HG03064 (cell line): Measurements from ENCODE around the gene NFYC.

ENCODE experiments used
- ATAC-seq: cut with Tn5 transposase; IDR thresholded peaks from one replicate; pipeline ENCODE4 v1.9.1; 2021; ENCODE audit warnings: low read depth; ENCODE audit not compliant: unreplicated experiment

The NFYC gene

GRCh38 chr1:40734882-40735628, 43.6 kb downstream of the NFYC start:
- no peak for ATAC-seq

DNA sequence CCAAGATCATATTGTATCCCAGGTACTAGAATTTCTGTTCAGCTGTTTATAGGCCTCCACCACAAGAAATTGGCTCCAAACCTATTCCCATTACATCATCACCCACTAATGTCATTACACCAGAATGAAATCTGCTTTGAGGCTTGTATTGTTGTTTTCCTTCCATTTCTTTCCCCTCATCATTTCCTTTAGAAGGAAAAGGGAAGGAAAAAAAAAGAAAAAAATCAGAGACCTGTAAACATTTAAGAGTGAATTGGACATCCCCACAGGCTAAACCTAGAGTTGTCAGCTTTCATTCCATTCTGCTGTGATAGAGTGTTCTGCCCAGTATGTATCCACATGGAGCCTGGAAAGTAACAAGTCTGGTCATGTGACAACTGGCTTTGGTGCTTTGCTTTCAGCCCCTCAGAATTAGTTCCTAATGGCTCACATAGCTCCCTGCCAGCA, 44.6 kb downstream of the NFYC start:
- no peak for ATAC-seq

DNA sequence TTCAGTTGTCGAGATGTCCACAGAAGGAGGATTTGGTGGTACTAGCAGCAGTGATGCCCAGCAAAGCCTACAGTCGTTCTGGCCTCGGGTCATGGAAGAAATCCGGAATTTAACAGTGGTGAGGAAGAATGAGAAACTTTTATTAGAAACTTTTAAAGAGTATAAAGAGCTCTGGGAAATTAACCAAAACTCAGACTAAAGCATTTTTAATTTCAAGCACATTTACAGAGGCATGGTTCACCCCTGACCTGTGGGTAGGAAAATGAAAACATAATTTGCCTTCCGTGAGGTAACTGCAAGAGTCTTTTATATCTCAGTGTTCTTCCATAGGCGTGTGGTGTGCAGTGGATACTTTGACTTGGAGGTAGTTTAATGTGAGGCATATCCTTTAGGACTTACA, 47.3 kb downstream of the NFYC start:
- no peak for ATAC-seq

- no peak for ATAC-seq
Measured at GRCh38 chr1:40739455-40740008, 48.0 kb downstream of the NFYC start.

DNA sequence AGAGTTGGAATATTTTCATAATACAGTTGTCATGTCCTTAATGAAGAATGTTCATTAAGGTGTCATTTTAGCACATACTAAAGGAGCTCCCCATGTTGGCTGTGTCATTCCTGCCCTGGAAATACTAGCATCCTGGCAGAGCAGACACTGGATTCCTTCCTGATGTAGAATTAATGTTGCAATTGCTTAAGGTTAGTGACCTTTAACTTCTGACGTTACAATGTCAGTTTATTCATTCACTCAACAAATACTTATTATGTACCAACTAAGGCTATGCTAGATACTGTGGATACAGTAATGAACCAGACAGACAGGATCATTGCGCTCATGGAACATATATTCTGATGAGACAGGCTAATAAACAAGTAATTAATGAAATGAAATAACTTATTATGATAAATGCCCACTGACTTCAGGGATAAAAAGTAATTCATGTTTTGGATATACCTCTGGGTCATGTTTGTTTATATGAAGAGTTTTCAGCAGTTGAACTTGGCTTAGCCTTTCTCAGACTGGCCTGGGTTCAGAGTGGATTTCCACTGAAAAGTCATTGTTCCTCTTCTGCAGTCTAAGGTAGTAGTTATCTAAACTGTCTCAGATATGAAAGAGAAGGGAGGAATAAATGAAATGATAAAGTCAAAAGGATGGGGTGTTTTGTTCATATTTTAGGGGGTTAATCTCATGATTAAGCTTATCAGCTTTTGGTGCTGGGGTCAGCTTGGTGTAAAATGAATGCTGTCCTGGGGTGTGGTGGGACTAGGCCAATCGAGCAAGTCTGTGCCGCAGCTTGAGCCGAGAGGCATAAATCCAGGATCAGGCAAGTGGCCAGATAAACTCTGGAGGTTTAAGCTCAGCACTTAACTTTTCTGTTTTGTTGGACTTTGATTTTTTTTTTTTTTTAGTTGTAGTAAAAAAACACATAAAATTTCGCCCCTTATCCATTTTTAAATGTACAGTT, 48.8 kb downstream of the NFYC start:
- ATAC-seq = no peak

GRCh38 chr1:40740997-40741736, 49.7 kb downstream of the NFYC start:
- no peak for ATAC-seq

GRCh38 chr1:40742363-40743061, 51.0 kb downstream of the NFYC start:
- ATAC-seq = no peak

- ATAC-seq = no peak
Measured at GRCh38 chr1:40743452-40743851, 51.9 kb downstream of the NFYC start.

- no peak for ATAC-seq
Measured at GRCh38 chr1:40743860-40744259, 52.4 kb downstream of the NFYC start.

GRCh38 chr1:40745176-40745575, 53.7 kb downstream of the NFYC start:
- ATAC-seq = no peak

- no peak for ATAC-seq
Measured at GRCh38 chr1:40746344-40747090, 55.0 kb downstream of the NFYC start.

- ATAC-seq = no peak
Measured at GRCh38 chr1:40748841-40749718, 57.6 kb downstream of the NFYC start.

DNA sequence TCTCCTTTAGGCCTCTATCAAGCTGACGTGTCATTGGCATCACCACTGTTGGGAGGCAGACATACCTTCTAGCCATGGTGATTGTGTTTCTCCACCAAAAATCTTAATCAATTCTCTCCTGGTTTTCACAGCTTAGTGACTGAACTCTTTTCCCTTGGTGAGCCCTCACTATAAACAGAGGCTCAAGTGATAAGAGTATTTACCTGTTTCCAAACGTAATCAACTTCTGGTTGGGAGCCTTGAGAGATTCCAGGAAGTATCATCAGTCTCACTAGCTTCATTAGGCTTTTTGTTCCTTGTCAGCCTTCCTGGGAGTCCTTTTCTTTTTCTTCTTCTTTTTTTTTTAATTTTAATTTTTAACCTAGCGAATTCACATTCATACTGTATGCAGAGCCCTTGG, 58.3 kb downstream of the NFYC start:
- ATAC-seq = no peak

DNA sequence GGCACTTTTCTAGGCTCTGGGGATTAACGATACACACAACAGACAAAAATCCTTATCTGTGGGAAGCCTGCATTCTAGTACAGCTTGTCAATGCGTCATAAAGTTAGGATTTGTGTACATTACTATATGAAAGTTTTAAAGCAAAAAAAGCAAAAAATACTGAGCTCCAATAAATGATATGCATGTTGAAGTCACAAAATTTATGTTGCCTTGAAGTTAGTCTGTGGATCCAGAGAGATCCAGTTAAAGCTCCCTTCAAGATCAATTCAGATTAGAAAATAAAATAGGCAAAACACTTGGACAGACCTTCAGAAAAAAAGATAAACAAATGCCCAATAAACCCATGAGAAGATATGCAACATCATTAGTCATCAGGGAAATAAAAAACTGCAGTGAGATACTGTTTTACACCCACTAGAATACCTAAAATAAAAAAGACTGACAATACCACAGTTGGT, 59.0 kb downstream of the NFYC start:
- no peak for ATAC-seq

DNA sequence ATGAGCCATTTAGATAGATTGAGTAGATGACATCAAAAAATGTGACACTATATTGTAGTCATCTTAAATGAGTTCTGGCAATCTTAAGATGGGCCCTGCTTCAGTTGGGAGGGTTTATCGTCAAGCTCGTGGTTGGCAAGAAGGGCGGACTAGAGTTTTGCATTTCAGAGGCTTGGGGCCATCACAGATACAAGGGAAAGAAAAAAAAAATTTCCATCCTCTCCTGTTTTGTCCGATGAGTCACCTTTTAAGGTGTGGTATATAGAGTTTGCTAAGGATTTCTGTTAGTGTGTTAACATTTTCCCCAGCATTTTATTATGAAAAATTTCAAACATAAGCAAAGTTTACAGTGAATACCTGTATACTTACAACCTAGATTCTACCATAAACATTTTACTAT, 60.3 kb downstream of the NFYC start:
- ATAC-seq = no peak

DNA sequence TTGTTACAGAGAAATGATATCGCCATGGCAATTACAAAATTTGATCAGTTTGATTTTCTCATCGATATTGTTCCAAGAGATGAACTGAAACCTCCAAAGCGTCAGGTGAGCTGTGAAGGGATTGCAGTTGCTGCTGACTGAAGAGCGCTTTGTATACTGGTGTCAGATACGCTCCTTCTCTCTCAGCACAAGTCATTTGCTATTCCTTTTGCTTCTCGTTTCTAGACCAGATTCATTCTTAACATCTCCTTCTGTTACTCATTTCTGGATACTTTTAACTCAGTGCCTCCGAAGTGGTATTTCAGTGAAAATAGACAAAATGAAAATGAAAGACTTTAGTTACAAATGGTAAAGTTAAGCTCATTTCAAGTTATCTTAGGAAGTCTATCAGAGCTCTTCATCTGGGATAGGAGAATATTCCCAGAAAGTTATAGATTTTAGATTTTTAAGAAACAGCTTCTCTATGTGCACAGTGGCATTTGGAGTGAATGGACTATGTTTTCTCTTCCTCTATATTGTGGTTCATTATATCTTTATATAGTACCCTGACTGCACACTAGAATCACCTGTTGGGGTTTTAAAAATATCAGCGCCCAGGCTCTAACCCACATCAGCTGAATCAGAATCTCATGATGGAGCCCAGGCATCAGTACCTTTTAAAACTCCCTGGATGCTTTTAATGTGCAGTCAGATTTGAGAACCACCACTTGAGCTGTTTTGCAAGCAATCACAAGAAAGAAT, 61.8 kb downstream of the NFYC start:
- no peak for ATAC-seq

- ATAC-seq = no peak
Measured at GRCh38 chr1:40754201-40754600, 62.7 kb downstream of the NFYC start.

DNA sequence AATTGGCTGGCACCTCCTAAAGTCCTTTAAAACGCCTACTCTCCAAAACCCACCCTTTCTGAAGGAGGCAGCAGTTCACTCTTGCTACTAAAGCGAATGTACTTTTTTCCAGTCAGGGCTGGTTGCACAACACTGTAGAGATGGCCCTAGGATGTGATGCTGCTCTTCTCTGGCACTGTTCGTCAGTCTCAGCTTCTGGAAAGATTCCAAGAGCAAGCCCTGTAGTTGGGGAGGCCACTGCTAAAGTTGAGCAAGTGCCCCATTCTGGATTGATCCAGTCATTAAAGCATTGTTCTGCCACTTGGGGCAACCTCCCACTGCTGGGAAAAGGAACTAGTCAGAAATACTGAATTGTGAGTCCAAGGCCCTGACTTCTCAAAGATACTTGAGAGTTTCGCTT, 63.6 kb downstream of the NFYC start:
- no peak for ATAC-seq
